ENCODE measurements around the gene ATP2B2. TPM values are rescaled to one million over a fixed set of nuclear protein-coding genes. Genes with fewer than 3 reads are reported as not detected.

The ATP2B2 gene
- total and polyA plus RNA-seq, 10 of the 15 experiments (the other 5 are each of a cell fraction or from before 2014, with no cell fraction given): 0.04 TPM; not detected in 9

DNA sequence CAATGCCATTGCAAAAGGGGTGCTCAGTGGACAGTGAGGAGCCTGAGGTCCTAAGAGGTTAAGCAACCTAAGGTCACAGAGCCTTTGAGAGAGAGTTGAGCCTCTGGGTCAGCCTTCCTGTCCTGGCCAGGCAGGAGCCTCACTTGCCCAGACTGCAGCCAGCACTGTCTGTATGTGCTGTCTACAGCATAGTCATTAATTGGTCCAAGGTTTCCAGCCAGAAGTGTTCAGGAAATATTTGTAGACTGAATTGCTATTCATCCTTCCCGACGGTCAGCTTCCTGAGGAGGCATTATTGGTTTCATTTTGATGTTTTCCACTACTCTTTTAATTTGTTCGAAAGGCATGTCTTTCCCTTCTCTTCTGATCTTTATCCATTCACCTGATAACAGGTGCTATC, 192.5 kb downstream of the ATP2B2 start (continued):
- TF ChIP-seq, protein P1, sequence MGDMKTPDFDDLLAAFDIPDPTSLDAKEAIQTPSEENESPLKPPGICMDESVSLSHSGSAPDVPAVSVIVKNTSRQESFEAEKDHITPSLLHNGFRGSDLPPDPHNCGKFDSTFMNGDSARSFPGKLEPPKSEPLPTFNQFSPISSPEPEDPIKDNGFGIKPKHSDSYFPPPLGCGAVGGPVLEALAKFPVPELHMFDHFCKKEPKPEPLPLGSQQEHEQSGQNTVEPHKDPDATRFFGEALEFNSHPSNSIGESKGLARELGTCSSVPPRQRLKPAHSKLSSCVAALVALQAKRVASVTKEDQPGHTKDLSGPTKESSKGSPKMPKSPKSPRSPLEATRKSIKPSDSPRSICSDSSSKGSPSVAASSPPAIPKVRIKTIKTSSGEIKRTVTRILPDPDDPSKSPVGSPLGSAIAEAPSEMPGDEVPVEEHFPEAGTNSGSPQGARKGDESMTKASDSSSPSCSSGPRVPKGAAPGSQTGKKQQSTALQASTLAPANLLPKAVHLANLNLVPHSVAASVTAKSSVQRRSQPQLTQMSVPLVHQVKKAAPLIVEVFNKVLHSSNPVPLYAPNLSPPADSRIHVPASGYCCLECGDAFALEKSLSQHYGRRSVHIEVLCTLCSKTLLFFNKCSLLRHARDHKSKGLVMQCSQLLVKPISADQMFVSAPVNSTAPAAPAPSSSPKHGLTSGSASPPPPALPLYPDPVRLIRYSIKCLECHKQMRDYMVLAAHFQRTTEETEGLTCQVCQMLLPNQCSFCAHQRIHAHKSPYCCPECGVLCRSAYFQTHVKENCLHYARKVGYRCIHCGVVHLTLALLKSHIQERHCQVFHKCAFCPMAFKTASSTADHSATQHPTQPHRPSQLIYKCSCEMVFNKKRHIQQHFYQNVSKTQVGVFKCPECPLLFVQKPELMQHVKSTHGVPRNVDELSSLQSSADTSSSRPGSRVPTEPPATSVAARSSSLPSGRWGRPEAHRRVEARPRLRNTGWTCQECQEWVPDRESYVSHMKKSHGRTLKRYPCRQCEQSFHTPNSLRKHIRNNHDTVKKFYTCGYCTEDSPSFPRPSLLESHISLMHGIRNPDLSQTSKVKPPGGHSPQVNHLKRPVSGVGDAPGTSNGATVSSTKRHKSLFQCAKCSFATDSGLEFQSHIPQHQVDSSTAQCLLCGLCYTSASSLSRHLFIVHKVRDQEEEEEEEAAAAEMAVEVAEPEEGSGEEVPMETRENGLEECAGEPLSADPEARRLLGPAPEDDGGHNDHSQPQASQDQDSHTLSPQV (IDR thresholded peaks at IDR 0.05): no peak
- no peak for TF ChIP-seq BACH1 (IDR thresholded peaks at IDR 0.05; ENCODE audit: borderline replicate concordance)
- no peak for TF ChIP-seq EP300 (IDR thresholded peaks at IDR 0.05; ENCODE audit: borderline replicate concordance in 1 of 2, control insufficient read depth in 1 of 2, low read depth in 2 of 2, low read length in 2 of 2)
- TF ChIP-seq MEF2B (IDR thresholded peaks at IDR 0.05; ENCODE audit: partially characterized antibody, poor library complexity, severe bottlenecking): no peak

DNA sequence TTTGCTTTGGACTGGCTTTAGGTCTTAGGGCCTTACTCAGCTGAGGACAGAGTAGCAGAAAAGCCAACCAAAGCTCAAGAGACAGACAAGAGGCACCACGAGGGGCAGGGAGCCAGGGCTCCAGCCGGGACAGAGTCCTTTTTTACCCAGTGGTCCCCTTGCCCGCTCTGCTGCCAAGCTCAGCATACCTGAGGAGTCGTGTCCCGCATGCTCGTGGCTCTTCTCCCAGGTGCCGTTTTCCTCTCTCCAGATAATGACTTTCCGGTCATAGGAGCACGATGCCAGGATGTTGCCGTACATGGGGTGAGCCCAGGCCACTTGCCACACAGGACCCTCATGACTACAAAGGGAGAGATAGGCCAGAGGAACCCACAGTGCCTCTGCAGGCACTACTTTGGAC, 193.0 kb downstream of the ATP2B2 start:
- no peaks in the 10 kb centered on the region for H3K27me3 ChIP-seq (replicated peaks in 1 of 2; ENCODE audit: control insufficient read depth in 2 of 2, insufficient read depth in 2 of 2, low read length in 1 of 2)
- whole genome bisulfite sequencing (ENCODE audit: insufficient coverage, insufficient replicate concordance, low lambda C conversion rate, missing lambda C conversion rate): 82% methylated on average over 10 of the region's 10 CpGs
- intact Hi-C loops (cut with micrococcal nuclease; ENCODE audit: unreplicated experiment): no loop called here
- peaks cover 19 to 54% of the 10 kb centered on the region in 2 experiments for H3K36me3 ChIP-seq (ENCODE audit: control insufficient read depth in 2 of 2, insufficient read depth in 2 of 2, low read length in 1 of 2)
- H3K4me3 ChIP-seq: no peak overlapping the region
- no peak overlapping the region for H3K27ac ChIP-seq (ENCODE audit: control insufficient read depth, insufficient read depth)
- ChIA-PET CTCF (no interaction called here), POLR2A (no interaction called here), SMC1A (ENCODE audit: uncharacterized antibody, unreplicated experiment) (interaction anchor here (1.5 kb wide), 1 partner anchor 49 kb away, joined by 3 read pairs; no protein-coding TSS in a partner anchor), RAD21 (ENCODE audit: unreplicated experiment) (no interaction called here)
- H3K4me2 ChIP-seq (ENCODE audit: control insufficient read depth, insufficient read depth): no peak overlapping the region
- ATAC-seq (no peak), FAIRE-seq (no peak), DNase-seq (ENCODE audit: low read depth, low spot score) (no peak)
- BruUV-seq (replicated peaks): no TSS peak
- no peaks in the 10 kb centered on the region for H3K4me1 ChIP-seq (ENCODE audit: control insufficient read depth, insufficient read depth, low read length)
- H3K79me2 ChIP-seq (ENCODE audit: control insufficient read depth, insufficient read depth, low read length): no peaks in the 10 kb centered on the region; the same call in none of the 2 replicates
- no peaks in the 10 kb centered on the region for H4K20me1 ChIP-seq (ENCODE audit: control insufficient read depth, insufficient read depth)
- no peak overlapping the region for H2AFZ ChIP-seq (ENCODE audit: control insufficient read depth, low read depth, low read length)
- no peaks in the 10 kb centered on the region for H3K9me3 ChIP-seq (replicated peaks; ENCODE audit: control insufficient read depth, insufficient read depth, low read length)
- in situ Hi-C loops (cut with MboI): no loop called here
- H3K9ac ChIP-seq (ENCODE audit: control insufficient read depth, insufficient read depth, low read length): no peak overlapping the region
- TF ChIP-seq MXI1 (IDR thresholded peaks at IDR 0.05; ENCODE audit: low read depth, low read length) (no peak), SMC3 (IDR thresholded peaks at IDR 0.05; ENCODE audit: borderline replicate concordance, low read length) (no peak), DPF2 (IDR thresholded peaks at IDR 0.05) (no peak), ZNF622 (IDR thresholded peaks at IDR 0.05) (no peak), ATF7 (IDR thresholded peaks at IDR 0.05; ENCODE audit: low read depth) (no peak), TBL1XR1 (IDR thresholded peaks at IDR 0.05; ENCODE audit: low read depth, low read length) (no peak), ZNF207 (IDR thresholded peaks at IDR 0.05; ENCODE audit: borderline replicate concordance) (no peak), BCL11A (IDR thresholded peaks at IDR 0.05; ENCODE audit: low read depth, low read length) (no peak), EP300 (IDR thresholded peaks at IDR 0.05; ENCODE audit: borderline replicate concordance in 1 of 2, control insufficient read depth in 1 of 2, low read depth in 2 of 2, low read length in 2 of 2) (no peak), FOS (IDR thresholded peaks at IDR 0.05; ENCODE audit: borderline replicate concordance, extremely low read depth, insufficient read length) (no peak), NRF1 (conservative IDR thresholded peaks at IDR 0.05; ENCODE audit: low read depth, low read length) (no peak)
- TF ChIP-seq, protein P2, sequence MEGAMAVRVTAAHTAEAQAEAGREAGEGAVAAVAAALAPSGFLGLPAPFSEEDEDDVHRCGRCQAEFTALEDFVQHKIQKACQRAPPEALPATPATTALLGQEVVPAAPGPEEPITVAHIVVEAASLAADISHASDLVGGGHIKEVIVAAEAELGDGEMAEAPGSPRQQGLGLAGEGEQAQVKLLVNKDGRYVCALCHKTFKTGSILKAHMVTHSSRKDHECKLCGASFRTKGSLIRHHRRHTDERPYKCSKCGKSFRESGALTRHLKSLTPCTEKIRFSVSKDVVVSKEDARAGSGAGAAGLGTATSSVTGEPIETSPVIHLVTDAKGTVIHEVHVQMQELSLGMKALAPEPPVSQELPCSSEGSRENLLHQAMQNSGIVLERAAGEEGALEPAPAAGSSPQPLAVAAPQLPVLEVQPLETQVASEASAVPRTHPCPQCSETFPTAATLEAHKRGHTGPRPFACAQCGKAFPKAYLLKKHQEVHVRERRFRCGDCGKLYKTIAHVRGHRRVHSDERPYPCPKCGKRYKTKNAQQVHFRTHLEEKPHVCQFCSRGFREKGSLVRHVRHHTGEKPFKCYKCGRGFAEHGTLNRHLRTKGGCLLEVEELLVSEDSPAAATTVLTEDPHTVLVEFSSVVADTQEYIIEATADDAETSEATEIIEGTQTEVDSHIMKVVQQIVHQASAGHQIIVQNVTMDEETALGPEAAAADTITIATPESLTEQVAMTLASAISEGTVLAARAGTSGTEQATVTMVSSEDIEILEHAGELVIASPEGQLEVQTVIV (IDR thresholded peaks at IDR 0.05; ENCODE audit: borderline replicate concordance, partially characterized antibody): no peak
- TF ChIP-seq, protein P3, sequence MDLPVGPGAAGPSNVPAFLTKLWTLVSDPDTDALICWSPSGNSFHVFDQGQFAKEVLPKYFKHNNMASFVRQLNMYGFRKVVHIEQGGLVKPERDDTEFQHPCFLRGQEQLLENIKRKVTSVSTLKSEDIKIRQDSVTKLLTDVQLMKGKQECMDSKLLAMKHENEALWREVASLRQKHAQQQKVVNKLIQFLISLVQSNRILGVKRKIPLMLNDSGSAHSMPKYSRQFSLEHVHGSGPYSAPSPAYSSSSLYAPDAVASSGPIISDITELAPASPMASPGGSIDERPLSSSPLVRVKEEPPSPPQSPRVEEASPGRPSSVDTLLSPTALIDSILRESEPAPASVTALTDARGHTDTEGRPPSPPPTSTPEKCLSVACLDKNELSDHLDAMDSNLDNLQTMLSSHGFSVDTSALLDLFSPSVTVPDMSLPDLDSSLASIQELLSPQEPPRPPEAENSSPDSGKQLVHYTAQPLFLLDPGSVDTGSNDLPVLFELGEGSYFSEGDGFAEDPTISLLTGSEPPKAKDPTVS (IDR thresholded peaks at IDR 0.05; ENCODE audit: low read depth, low read length): no peak
